GM12874 (cell line): ENCODE data around the gene DIAPH3.

Experiments
- TF ChIP-seq, protein P1 (sequence below): IDR thresholded peaks from 2 replicates; pipeline ENCODE4 v1.5.1; 2011; ENCODE audit warnings: low read depth, mild to moderate bottlenecking, control low read depth, low read length, moderate library complexity; ENCODE audit not compliant: insufficient read depth

Gene DIAPH3

DNA sequence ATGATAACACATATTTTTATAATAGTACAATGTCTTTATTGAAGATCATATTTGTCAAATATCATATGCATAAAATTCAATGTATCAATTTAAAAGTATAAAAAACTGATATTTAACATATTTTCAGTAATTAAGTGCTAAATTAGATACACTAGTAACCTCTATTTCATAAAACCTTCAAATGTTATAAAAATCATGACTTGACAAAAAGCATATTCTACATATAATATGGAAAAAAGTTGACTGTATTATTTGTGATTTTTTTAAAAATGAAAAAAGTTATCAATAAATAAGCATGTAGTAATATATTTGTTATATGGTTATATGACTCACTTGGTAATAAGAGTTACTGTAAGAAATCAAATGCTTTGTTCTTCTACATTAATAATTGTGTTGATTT is 356.9 kb downstream of the DIAPH3 start:
- TF ChIP-seq, protein P1, sequence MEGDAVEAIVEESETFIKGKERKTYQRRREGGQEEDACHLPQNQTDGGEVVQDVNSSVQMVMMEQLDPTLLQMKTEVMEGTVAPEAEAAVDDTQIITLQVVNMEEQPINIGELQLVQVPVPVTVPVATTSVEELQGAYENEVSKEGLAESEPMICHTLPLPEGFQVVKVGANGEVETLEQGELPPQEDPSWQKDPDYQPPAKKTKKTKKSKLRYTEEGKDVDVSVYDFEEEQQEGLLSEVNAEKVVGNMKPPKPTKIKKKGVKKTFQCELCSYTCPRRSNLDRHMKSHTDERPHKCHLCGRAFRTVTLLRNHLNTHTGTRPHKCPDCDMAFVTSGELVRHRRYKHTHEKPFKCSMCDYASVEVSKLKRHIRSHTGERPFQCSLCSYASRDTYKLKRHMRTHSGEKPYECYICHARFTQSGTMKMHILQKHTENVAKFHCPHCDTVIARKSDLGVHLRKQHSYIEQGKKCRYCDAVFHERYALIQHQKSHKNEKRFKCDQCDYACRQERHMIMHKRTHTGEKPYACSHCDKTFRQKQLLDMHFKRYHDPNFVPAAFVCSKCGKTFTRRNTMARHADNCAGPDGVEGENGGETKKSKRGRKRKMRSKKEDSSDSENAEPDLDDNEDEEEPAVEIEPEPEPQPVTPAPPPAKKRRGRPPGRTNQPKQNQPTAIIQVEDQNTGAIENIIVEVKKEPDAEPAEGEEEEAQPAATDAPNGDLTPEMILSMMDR, result no peak

DNA sequence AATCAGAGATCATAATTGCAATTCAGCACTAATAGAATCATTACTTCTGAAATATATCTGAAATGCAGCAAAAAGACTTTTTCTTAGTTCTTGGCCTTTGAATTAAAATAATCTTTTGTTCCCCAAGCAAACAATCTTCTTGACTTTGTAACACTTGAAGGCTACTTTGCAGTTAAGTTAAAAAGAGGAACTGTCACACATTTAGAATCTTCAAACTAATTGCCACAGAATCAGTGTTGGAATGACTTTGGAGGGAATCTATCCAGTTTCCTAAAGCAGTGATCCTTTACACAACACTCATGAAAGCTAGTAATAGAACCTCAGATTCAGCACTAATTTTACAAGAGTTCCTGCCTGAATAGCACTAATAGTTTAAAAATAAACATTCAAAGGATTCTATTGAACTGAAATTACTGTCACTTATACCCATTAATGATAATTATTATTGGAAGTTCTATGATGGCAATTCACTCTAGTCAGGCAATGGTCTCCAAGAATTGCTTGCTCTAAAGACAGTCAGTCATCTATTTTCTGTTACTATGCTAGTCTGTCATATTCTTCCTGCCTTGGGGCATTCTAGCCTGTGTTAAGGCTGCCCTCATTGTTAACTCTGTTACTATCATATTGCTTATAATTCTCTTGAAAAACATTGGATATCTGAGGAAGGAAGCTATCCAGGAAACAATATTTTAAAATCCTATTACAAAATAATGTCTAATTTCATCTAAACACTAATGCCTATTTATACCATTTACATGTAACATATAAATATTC is 362.4 kb downstream of the DIAPH3 start:
- TF ChIP-seq, protein P1, result no peak

DNA sequence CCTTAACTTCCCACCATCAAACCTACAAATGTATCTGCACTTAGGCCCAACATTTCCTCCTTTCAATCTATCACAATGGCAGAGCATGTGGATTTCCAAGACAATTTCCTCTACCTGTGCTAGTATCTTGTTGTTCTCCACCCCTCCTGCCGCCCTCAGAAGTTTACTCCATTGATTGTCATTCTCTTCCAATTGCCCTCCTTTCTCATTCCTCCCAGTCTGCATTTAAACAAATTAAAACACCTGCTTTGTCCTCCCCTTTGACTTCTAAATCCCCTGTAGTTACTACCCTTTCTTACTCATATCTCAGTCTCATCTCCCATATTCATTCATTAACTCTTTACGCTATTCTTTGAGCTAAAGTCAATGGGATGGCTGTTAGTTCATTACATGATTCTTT is 370.6 kb downstream of the DIAPH3 start:
- TF ChIP-seq, protein P1, result no peak

DNA sequence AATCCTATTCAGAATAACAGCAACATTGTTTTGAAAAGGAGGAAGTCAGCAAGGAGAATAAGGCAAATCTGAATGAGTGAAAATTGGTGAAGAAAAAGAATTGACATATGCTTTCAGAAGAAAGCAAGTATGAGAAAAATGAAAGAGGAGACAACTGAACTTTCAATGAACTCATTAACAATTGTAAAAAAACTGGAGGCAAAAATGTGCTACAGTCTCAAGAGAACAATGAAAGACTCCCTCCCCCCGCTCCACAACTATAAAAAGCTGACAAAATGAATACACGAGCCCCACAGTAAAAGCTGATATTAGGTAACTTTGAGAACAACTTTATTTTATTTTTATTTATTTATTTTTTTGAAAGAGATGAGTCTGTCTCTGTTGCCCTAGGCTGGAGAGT is 373.1 kb downstream of the DIAPH3 start:
- TF ChIP-seq, protein P1, result no peak

DNA sequence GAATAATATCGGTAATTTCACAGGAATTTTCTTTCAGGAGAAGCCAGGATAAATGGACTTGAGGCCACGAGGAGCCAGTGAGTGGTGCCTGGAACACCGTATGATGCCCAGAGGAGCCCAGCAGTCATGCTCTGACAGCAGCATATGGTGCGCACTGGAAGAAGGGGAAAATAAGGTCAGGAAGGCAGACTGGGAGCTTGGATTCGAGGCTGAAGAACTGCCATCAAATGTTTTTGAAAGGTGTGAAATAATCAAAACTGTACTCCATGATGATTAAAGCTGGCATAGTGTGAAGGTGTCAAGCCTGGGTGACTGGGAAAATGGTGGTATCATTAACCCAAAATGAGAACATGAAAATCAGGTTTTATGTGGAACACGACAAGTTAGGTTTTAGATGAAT is 374.2 kb downstream of the DIAPH3 start:
- TF ChIP-seq, protein P1, result no peak

DNA sequence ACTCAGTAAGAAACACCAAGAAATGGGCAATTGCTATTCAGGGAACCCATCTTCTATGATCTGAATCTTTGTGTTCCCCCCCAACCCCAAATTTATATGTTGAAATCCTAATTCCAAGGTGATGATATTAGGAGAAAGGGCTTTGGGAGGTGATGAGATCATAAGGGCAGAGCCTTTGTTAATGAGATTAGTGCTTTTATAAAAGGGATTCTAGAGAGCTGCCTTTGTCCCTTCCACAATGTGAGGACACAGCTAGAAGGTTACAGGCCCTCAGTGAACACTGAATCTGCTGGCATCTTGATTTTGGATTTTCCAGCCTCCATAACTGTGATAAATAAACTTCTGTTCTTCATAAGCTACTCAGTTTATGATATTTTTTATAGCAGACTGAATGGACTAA is 376.0 kb downstream of the DIAPH3 start:
- TF ChIP-seq, protein P1, result no peak

DNA sequence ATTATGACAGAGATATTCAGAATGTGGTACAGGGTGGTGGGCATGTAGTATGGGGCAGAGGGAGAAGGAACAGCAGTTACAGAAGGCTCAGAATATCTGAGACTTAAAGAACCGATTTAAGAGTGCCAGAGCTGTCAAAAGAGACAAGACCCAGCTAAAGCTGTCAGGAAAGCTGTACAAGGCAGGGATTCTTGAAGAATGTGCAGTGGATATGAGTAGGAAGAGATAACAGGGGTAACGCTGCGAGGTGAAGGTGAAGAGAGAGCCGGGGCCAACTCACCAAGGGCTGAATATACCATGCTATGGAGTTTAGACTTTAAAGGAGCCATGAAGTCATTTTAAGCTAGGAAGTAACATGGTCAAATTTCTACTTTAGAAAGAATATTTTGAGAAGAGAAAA is 381.0 kb downstream of the DIAPH3 start:
- TF ChIP-seq, protein P1, result no peak
